K562 (cell line): ENCODE results near the gene MMEL1. TPM values are rescaled to one million over a fixed set of nuclear protein-coding genes. Genes with fewer than 3 reads are reported as not detected.

ENCODE experiments used
- ERF ChIP-seq: fragments of 450-650 bp; formaldehyde crosslinking; IDR thresholded peaks from 2 replicates; pipeline ENCODE4 v1.4.0; 2020; ENCODE audit warnings: mild to moderate bottlenecking, mixed read lengths
- MAZ ChIP-seq, 2 experiments: fragments of 450-650 bp in 1 of 2; sonication (generic) in 1 of 2; formaldehyde crosslinking; IDR thresholded peaks in 1 of 2; conservative IDR thresholded peaks in 1 of 2; 2 replicates each; pipeline versions ENCODE4 v1.4.0 to v1.5.0; 2020; ENCODE audit warnings: mild to moderate bottlenecking in 1 of 2, missing genetic modification reagents in 1 of 2
- YY1 ChIP-seq, 3 experiments: IDR thresholded peaks; 2 replicates each; pipeline ENCODE4 v1.6.1; 2011; ENCODE audit warnings: low read length in 2 of 3, mild to moderate bottlenecking in 2 of 3, moderate library complexity in 2 of 3, borderline replicate concordance in 1 of 3, control low read depth in 1 of 3, low read depth in 1 of 3; ENCODE audit not compliant: insufficient read depth in 3 of 3, insufficient replicate concordance in 2 of 3, control insufficient read depth in 1 of 3, insufficient read length in 1 of 3; ENCODE audit errors: extremely low read depth in 1 of 3
- ZBTB40 ChIP-seq, 2 experiments: fragments of 450-650 bp in 1 of 2; sonication (generic) in 1 of 2; formaldehyde crosslinking in 1 of 2; IDR thresholded peaks; 2 replicates each; pipeline versions ENCODE4 v1.7.1 to v1.9.0; 2016 to 2022; ENCODE audit warnings: inconsistent platforms in 1 of 2, mild to moderate bottlenecking in 1 of 2, missing genetic modification reagents in 1 of 2
- ZBTB7A ChIP-seq: IDR thresholded peaks from 2 replicates; pipeline ENCODE4 v1.6.1; 2011; ENCODE audit warnings: low read depth, mild to moderate bottlenecking, low read length, moderate library complexity, borderline replicate concordance; ENCODE audit not compliant: control insufficient read depth
- ZNF263 ChIP-seq: sonication (generic); formaldehyde crosslinking; IDR thresholded peaks from 2 replicates; pipeline ENCODE4 v1.8.0; 2022; ENCODE audit warnings: mild to moderate bottlenecking, missing genetic modification reagents, borderline replicate concordance
- polyA plus RNA-seq, 8 experiments: library from polyadenylated mRNA; depleted of rRNA in 4 of 8; stranded (reverse) in 5 of 8; unstranded in 3 of 8; fragments of >200 nt; fragmentation: Nextera tagmentation in 2 of 8; fragmentation: Illumina TruSeq in 1 of 8; extraction: Ambion mirVana in 2 of 8; extraction: Trizol in 1 of 8; gene quantifications; 2 replicates each; pipeline versions ENCODE4 v1.2.1 to v1.2.3, GENCODE V29; 2011 to 2014; ENCODE audit warnings: inconsistent platforms in 1 of 8, missing spikeins in 1 of 8
- total RNA-seq, 7 experiments: library from RNA; depleted of rRNA in 6 of 7; stranded (reverse); fragments of >200 nt in 6 of 7; fragmentation: Illumina TruSeq in 2 of 7; extraction: Trizol in 2 of 7; gene quantifications; 2 replicates each; pipeline versions ENCODE4 v1.2.1 to v1.2.3, GENCODE V29; 2011 to 2021; ENCODE audit warnings: low replicate concordance in 1 of 7
- TF ChIP-seq, protein P1 (sequence below): fragments of 450-650 bp; IDR thresholded peaks from 2 replicates; pipeline ENCODE4 v1.6.1; 2017; ENCODE audit warnings: antibody characterized with exemption, mild to moderate bottlenecking
- TF ChIP-seq, protein P2 (sequence below): fragments of 450-650 bp; IDR thresholded peaks from 2 replicates; pipeline ENCODE4 v1.6.1; 2018; ENCODE audit warnings: mild to moderate bottlenecking, low read depth; ENCODE audit not compliant: partially characterized antibody

The MMEL1 gene
- total and polyA plus RNA-seq, 9 of the 15 experiments (the other 6 are each of a cell fraction or from before 2014, with no cell fraction given) = not detected

GRCh38 chr1:2547210-2548067, 85.4 kb downstream of the MMEL1 start (continued):
- TF ChIP-seq, protein P1, sequence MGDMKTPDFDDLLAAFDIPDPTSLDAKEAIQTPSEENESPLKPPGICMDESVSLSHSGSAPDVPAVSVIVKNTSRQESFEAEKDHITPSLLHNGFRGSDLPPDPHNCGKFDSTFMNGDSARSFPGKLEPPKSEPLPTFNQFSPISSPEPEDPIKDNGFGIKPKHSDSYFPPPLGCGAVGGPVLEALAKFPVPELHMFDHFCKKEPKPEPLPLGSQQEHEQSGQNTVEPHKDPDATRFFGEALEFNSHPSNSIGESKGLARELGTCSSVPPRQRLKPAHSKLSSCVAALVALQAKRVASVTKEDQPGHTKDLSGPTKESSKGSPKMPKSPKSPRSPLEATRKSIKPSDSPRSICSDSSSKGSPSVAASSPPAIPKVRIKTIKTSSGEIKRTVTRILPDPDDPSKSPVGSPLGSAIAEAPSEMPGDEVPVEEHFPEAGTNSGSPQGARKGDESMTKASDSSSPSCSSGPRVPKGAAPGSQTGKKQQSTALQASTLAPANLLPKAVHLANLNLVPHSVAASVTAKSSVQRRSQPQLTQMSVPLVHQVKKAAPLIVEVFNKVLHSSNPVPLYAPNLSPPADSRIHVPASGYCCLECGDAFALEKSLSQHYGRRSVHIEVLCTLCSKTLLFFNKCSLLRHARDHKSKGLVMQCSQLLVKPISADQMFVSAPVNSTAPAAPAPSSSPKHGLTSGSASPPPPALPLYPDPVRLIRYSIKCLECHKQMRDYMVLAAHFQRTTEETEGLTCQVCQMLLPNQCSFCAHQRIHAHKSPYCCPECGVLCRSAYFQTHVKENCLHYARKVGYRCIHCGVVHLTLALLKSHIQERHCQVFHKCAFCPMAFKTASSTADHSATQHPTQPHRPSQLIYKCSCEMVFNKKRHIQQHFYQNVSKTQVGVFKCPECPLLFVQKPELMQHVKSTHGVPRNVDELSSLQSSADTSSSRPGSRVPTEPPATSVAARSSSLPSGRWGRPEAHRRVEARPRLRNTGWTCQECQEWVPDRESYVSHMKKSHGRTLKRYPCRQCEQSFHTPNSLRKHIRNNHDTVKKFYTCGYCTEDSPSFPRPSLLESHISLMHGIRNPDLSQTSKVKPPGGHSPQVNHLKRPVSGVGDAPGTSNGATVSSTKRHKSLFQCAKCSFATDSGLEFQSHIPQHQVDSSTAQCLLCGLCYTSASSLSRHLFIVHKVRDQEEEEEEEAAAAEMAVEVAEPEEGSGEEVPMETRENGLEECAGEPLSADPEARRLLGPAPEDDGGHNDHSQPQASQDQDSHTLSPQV = 0 out of 2 replicates have a peak, but pooled peaks have one; percentile 35
- TF ChIP-seq MAZ (CRISPR knock-in tag; conservative IDR thresholded peaks at IDR 0.05 in 1 of 2, IDR thresholded peaks at IDR 0.05 in 1 of 2) (peak; percentile 12 to 75; a peak in 2 of 4 replicates), ZBTB7A (peak; percentile 20; the same call in 1 of the 2 replicates), YY1 (IDR thresholded peaks at IDR 0.05; ENCODE audit: borderline replicate concordance in 1 of 3, control insufficient read depth in 1 of 3, extremely low read depth in 1 of 3, insufficient read depth in 3 of 3, insufficient read length in 1 of 3, insufficient replicate concordance in 2 of 3, low read depth in 1 of 3, low read length in 2 of 3) (peak; percentile 44 to 85 (median 50)), ZBTB40 (IDR thresholded peaks at IDR 0.05) (no peak), ZBTB40 (CRISPR knock-in tag; IDR thresholded peaks at IDR 0.05) (no peak), ZNF263 (CRISPR knock-in tag) (0 out of 2 replicates have a peak, but pooled peaks have one; percentile 14), ERF (CRISPR knock-in tag) (0 out of 2 replicates have a peak, but pooled peaks have one; percentile 42)
- TF ChIP-seq, protein P2, sequence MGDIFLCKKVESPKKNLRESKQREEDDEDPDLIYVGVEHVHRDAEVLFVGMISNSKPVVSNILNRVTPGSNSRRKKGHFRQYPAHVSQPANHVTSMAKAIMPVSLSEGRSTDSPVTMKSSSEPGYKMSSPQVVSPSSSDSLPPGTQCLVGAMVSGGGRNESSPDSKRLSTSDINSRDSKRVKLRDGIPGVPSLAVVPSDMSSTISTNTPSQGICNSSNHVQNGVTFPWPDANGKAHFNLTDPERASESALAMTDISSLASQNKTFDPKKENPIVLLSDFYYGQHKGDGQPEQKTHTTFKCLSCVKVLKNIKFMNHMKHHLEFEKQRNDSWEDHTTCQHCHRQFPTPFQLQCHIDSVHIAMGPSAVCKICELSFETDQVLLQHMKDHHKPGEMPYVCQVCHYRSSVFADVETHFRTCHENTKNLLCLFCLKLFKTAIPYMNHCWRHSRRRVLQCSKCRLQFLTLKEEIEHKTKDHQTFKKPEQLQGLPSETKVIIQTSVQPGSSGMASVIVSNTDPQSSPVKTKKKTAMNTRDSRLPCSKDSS = no peak
